Right atrium auricular region (tissue), 2 donors: ENCODE data around the gene SHANK1. TPM values are rescaled to one million over a fixed set of nuclear protein-coding genes. Genes with fewer than 3 reads are reported as not detected.

Source experiments
- DNase-seq: peaks from one replicate; pipeline ENCODE4 v3.0.0-alpha.2; 2019; ENCODE audit warnings: low spot score
- H3K27ac ChIP-seq, 2 donors: fragments of 200-600 bp; sonication (generic); 1 replicate in 1 of 2; 2 replicates in 1 of 2; pipeline ENCODE4 v1.5.1; 2016 to 2019
- H3K27me3 ChIP-seq, 2 donors: fragments of 200-600 bp; sonication (generic); one replicate each; pipeline versions ENCODE4 v1.5.1 to v1.6.0; 2017 to 2019
- H3K36me3 ChIP-seq: fragments of 200-600 bp; sonication (generic); one replicate; pipeline ENCODE4 v1.5.1; 2016
- H3K4me1 ChIP-seq, 2 donors: fragments of 200-600 bp; sonication (generic); one replicate each; pipeline versions ENCODE4 v1.5.1 to v1.6.0; 2017 to 2019
- H3K4me3 ChIP-seq, 2 donors: fragments of 200-600 bp; sonication (generic); 1 replicate in 1 of 2; 2 replicates in 1 of 2; pipeline ENCODE4 v1.5.1; 2017 to 2019; ENCODE audit warnings: mild to moderate bottlenecking in 1 of 2, moderate library complexity in 1 of 2
- H3K9me3 ChIP-seq, 2 donors: fragments of 200-600 bp; sonication (generic); one replicate each; pipeline ENCODE4 v1.5.1; 2019
- total RNA-seq, 2 donors: library from RNA; depleted of rRNA; stranded (reverse); fragments of >200 nt; gene quantifications; one replicate each; pipeline ENCODE4 v1.1.0, GENCODE V29; 2016
- TF ChIP-seq, protein P1 (sequence below), 2 donors: fragments of 200-600 bp; sonication (generic); IDR thresholded peaks; one replicate each; pipeline ENCODE4 v1.5.1; 2019; ENCODE audit warnings: antibody characterized with exemption in 2 of 2

SHANK1 gene
- total RNA-seq, 2 donors from 2014 or later: 0.56 to 1.8 TPM

DNA sequence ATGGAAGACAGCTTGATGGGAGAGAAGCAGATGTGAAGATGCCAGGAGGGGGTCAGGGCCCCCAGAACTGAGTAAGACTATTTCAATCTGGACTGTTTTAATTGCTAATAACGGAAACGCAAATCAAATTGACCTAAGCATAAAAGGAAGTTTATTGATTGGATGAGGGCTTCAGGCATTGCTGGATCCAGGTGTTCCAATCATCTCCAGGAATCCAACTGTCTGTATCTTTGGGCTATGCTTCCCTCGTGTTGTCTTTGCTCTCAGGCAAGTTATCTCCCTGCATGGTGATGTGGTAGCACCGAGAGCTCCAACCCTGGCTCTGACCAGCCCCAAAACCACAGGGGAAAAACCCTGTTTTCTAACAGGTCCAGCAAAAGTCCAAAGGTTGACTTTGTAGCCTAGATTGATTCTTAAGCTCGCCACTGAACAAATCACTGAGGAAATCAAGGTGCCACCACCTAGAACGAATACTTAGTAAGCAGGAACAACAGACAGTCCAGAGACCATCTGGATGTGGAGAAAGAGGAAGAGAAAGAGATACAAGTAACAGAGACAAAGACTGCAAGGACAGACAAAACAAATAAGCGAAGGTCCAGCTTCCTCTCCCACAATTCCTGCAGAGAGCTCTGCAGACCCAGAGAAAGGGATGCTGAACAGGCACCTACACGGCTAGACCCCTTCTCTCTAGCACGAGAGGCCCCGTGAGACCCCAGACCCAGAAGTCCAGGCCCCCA lies 71.6 kb downstream of the SHANK1 start:
- no peaks in the 10 kb centered on the region for H3K27me3 ChIP-seq
- no peak overlapping the region for H3K27ac ChIP-seq
- H3K9me3 ChIP-seq: no peaks in the 10 kb centered on the region
- H3K4me3 ChIP-seq: no peak overlapping the region
- TF ChIP-seq, protein P1, sequence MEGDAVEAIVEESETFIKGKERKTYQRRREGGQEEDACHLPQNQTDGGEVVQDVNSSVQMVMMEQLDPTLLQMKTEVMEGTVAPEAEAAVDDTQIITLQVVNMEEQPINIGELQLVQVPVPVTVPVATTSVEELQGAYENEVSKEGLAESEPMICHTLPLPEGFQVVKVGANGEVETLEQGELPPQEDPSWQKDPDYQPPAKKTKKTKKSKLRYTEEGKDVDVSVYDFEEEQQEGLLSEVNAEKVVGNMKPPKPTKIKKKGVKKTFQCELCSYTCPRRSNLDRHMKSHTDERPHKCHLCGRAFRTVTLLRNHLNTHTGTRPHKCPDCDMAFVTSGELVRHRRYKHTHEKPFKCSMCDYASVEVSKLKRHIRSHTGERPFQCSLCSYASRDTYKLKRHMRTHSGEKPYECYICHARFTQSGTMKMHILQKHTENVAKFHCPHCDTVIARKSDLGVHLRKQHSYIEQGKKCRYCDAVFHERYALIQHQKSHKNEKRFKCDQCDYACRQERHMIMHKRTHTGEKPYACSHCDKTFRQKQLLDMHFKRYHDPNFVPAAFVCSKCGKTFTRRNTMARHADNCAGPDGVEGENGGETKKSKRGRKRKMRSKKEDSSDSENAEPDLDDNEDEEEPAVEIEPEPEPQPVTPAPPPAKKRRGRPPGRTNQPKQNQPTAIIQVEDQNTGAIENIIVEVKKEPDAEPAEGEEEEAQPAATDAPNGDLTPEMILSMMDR (IDR thresholded peaks at IDR 0.05): no peak
- no peaks in the 10 kb centered on the region for H3K4me1 ChIP-seq
- no peaks in the 10 kb centered on the region for H3K36me3 ChIP-seq
- no peak for DNase-seq

DNA sequence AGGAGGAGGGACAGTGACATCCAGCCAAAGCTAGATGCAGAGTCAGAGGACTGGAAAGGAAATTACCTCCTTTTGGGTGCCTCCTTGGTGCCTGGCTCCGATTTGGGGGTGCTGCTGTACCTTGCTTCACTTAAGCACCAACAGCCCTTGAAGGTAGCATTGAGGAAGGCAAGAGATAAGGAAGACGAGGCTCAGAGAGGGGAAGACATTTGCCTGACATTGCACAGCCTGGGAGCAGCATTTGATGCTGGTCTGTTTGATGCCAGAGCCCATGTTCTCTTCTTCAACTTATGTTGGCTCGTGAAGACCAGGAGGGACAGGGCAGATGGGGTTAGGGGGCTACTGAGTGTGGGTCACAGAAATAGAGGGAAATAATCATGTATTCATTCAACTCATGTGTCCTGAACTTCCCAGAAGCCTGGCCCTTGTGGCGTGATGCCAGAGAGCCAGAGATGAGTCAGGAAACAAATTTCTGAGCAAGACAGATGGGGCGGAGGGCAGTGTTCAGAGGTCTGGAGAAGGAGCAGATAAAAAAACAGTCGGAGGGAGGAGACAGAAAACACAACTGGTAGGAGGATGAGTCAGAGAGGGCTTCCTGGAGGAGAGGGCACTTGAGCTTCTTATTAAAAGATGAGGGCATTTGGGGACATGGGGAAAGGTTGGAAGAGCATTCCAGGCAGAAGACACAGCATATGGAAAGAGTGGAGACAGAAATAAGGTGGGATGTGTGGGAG lies 73.4 kb downstream of the SHANK1 start:
- H3K4me1 ChIP-seq: no peaks in the 10 kb centered on the region
- TF ChIP-seq, protein P1 (IDR thresholded peaks at IDR 0.05): no peak
- H3K27ac ChIP-seq: no peak overlapping the region
- H3K36me3 ChIP-seq: no peaks in the 10 kb centered on the region
- H3K27me3 ChIP-seq: no peaks in the 10 kb centered on the region
- DNase-seq: no peak
- H3K4me3 ChIP-seq: no peak overlapping the region
- H3K9me3 ChIP-seq: no peaks in the 10 kb centered on the region

GRCh38 chr19:50645107-50645506 lies 74.5 kb downstream of the SHANK1 start:
- no peak overlapping the region for H3K4me3 ChIP-seq
- TF ChIP-seq, protein P1 (IDR thresholded peaks at IDR 0.05): no peak
- no peak for DNase-seq
- no peaks in the 10 kb centered on the region for H3K27me3 ChIP-seq
- H3K27ac ChIP-seq: no peak overlapping the region
- H3K36me3 ChIP-seq: no peaks in the 10 kb centered on the region
- no peaks in the 10 kb centered on the region for H3K4me1 ChIP-seq
- no peaks in the 10 kb centered on the region for H3K9me3 ChIP-seq

GRCh38 chr19:50644315-50644915 lies 75.2 kb downstream of the SHANK1 start:
- no peak overlapping the region for H3K4me3 ChIP-seq
- DNase-seq: no peak
- H3K36me3 ChIP-seq: no peaks in the 10 kb centered on the region
- peaks cover 0 to 1% of the 10 kb centered on the region in 2 donors for H3K4me1 ChIP-seq
- H3K9me3 ChIP-seq: no peaks in the 10 kb centered on the region
- no peaks in the 10 kb centered on the region for H3K27me3 ChIP-seq
- TF ChIP-seq, protein P1 (IDR thresholded peaks at IDR 0.05): no peak
- no peak overlapping the region for H3K27ac ChIP-seq

DNA sequence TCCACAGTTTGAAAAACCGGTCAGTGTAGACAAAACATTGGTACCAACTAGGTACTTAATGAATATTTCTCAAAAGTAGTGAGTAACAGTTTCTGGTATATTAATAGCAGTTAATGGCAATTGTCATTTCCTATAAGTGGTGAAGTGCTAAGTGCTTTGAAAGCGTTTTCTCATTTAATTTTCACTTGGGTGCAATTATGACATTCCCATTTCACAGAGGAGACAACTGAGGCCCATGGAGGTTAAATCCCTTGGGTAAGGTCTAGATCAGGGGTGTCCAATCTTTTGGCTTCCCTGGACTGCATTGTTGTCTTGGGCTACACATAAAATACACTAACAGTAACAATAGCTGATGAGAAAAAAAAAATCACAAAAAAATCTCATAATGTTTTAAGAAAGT lies 79.2 kb downstream of the SHANK1 start:
- TF ChIP-seq, protein P1 (IDR thresholded peaks at IDR 0.05): no peak
- no peak overlapping the region for H3K27ac ChIP-seq
- peaks cover 0 to 9% of the 10 kb centered on the region in 2 donors for H3K4me1 ChIP-seq
- H3K27me3 ChIP-seq: no peaks in the 10 kb centered on the region
- H3K36me3 ChIP-seq: no peaks in the 10 kb centered on the region
- no peak overlapping the region for H3K4me3 ChIP-seq
- DNase-seq: no peak
- H3K9me3 ChIP-seq: no peaks in the 10 kb centered on the region
